Spleen (tissue), 7 donors: ENCODE measurements around the gene CCDC91.

Experiments
- CTCF ChIP-seq, 11 experiments: fragments of 200-600 bp in 7 of 11; fragments of 450-650 bp in 4 of 11; sonication (generic) in 4 of 11; IDR thresholded peaks in 8 of 11; conservative IDR thresholded peaks in 3 of 11; 1 replicate in 7 of 11; 2 replicates in 4 of 11; pipeline versions ENCODE4 v1.4.0 to v1.8.0; 2016 to 2021; ENCODE audit warnings: antibody characterized with exemption in 11 of 11, inconsistent platforms in 4 of 11, mild to moderate bottlenecking in 1 of 11
- POLR2A ChIP-seq, 3 donors: fragments of 450-650 bp; IDR thresholded peaks; one replicate each; pipeline ENCODE4 v1.5.1; 2017; ENCODE audit warnings: antibody characterized with exemption in 3 of 3, mild to moderate bottlenecking in 1 of 3
- donor health status: DM: no; HTN: no; CAD: no; lungs with moderate emphysema.
- donor health status: DM: no; HTN: no; CAD: no.
- donor health status: DM: no; HTN: no; CAD: no.

GRCh38 chr12:28328967-28329366, 138.7 kb downstream of the CCDC91 start:
- no peak for TF ChIP-seq CTCF (IDR thresholded peaks at IDR 0.05 in 8 of 11, conservative IDR thresholded peaks at IDR 0.05 in 3 of 11)
- no peak for TF ChIP-seq POLR2A (IDR thresholded peaks at IDR 0.05)
